IMR-90 (cell line): ENCODE data around the gene EYS. TPM values are rescaled to one million over a fixed set of nuclear protein-coding genes. Genes with fewer than 3 reads are reported as not detected.

Experiments used
- ATAC-seq: fragments of 200-7000 bp; cut with Tn5 transposase; 2 replicates; pipeline ENCODE4 v1.9.1; 2020; ENCODE audit warnings: low read depth, mild to moderate bottlenecking, moderate library complexity
- BruUV-seq: library from RNA; stranded (reverse); fragments of 400-500 nt; replicated peaks from 2 replicates; lab custom pipeline; 2021; lab: Mats Ljungman, UMichigan
- CTCF ChIA-PET: fragments of 300-600 bp; formaldehyde crosslinking; extraction: SDS; loops from one replicate; lab custom pipeline; 2021; ENCODE audit warnings: antibody characterized with exemption; lab: Yijun Ruan, JAX
- POLR2A ChIA-PET: fragments of 300-600 bp; sonication (Branson Sonifier 250); formaldehyde crosslinking; loops from one replicate; lab custom pipeline; 2022; ENCODE audit warnings: antibody characterized with exemption; ENCODE audit not compliant: unreplicated experiment; lab: Charles Lee
- DNase-seq: peaks from one replicate; pipeline ENCODE4 v3.0.0; 2013
- H2AFZ ChIP-seq: replicated peaks from 2 replicates; pipeline ENCODE3; 2013; ENCODE audit warnings: low read length, mild to moderate bottlenecking; ENCODE audit not compliant: poor library complexity
- H2AK5ac ChIP-seq: 2 replicates; pipeline ENCODE4 v1.6.1; 2013; ENCODE audit warnings: low read depth, low read length, inconsistent platforms
- H2AK9ac ChIP-seq: replicated peaks from 2 replicates; pipeline ENCODE3; 2013; ENCODE audit warnings: mild to moderate bottlenecking, low read depth, low read length, moderate library complexity; ENCODE audit not compliant: poor library complexity
- H2BK120ac ChIP-seq: 2 replicates; pipeline ENCODE4 v1.6.1; 2013; ENCODE audit warnings: low read depth, low read length, inconsistent platforms
- H2BK15ac ChIP-seq: 3 replicates; pipeline ENCODE4 v1.6.1; 2013; ENCODE audit warnings: low read depth, low read length, inconsistent platforms
- H2BK20ac ChIP-seq: 2 replicates; pipeline ENCODE4 v1.6.1; 2013; ENCODE audit warnings: low read depth, mild to moderate bottlenecking, inconsistent platforms, low read length, moderate library complexity
- H2BK5ac ChIP-seq: 2 replicates; pipeline ENCODE4 v1.6.1; 2013; ENCODE audit warnings: mild to moderate bottlenecking, low read depth, low read length, inconsistent platforms; ENCODE audit not compliant: poor library complexity, severe bottlenecking
- H3K14ac ChIP-seq: replicated peaks from 2 replicates; pipeline ENCODE4 v1.6.1; 2013; ENCODE audit warnings: low read depth, low read length, inconsistent platforms
- H3K18ac ChIP-seq: 2 replicates; pipeline ENCODE4 v1.6.1; 2013; ENCODE audit warnings: low read depth, low read length, control low read depth
- H3K23ac ChIP-seq: 2 replicates; pipeline ENCODE4 v1.6.1; 2013; ENCODE audit warnings: low read depth, low read length, inconsistent platforms
- H3K27ac ChIP-seq: 2 replicates; pipeline ENCODE4 v1.5.1; 2013; ENCODE audit warnings: mild to moderate bottlenecking, control low read depth, low read length; ENCODE audit not compliant: insufficient read depth
- H3K27me3 ChIP-seq: 2 replicates; pipeline ENCODE4 v1.6.1; 2013; ENCODE audit warnings: low read length; ENCODE audit not compliant: control insufficient read depth, insufficient read depth
- H3K36me3 ChIP-seq: 2 replicates; pipeline ENCODE4 v1.6.1; 2013; ENCODE audit warnings: low read length, mixed read lengths; ENCODE audit not compliant: control insufficient read depth, insufficient read depth
- H3K4ac ChIP-seq: 2 replicates; pipeline ENCODE4 v1.6.1; 2013; ENCODE audit warnings: low read depth, low read length, inconsistent platforms
- H3K4me1 ChIP-seq: 2 replicates; pipeline ENCODE4 v1.6.1; 2013; ENCODE audit warnings: low read length, mixed read lengths; ENCODE audit not compliant: control insufficient read depth, insufficient read depth
- H3K4me2 ChIP-seq: 2 replicates; pipeline ENCODE4 v1.6.1; 2013; ENCODE audit warnings: low read depth, mild to moderate bottlenecking, control low read depth, low read length, moderate library complexity
- H3K4me3 ChIP-seq: 2 replicates; pipeline ENCODE4 v1.5.1; 2013; ENCODE audit warnings: low read depth, mild to moderate bottlenecking, control low read depth, low read length, moderate library complexity; ENCODE audit not compliant: insufficient read depth
- H3K56ac ChIP-seq: 2 replicates; pipeline ENCODE4 v1.6.1; 2013; ENCODE audit warnings: low read length, inconsistent platforms; ENCODE audit not compliant: insufficient read depth; ENCODE audit errors: extremely low read depth
- H3K79me1 ChIP-seq, 2 experiments: 2 replicates each; pipeline ENCODE4 v1.6.1; 2013; ENCODE audit warnings: low read length in 2 of 2, inconsistent platforms in 1 of 2, low read depth in 1 of 2
- H3K9ac ChIP-seq: 2 replicates; pipeline ENCODE4 v1.6.1; 2013; ENCODE audit warnings: low read depth, low read length, control low read depth
- H3K9me1 ChIP-seq: 2 replicates; pipeline ENCODE4 v1.6.1; 2013; ENCODE audit warnings: low read length, inconsistent platforms; ENCODE audit not compliant: insufficient read depth
- H3K9me3 ChIP-seq: 2 replicates; pipeline ENCODE4 v1.6.1; 2013; ENCODE audit warnings: low read length; ENCODE audit not compliant: control insufficient read depth, insufficient read depth
- H4K20me1 ChIP-seq: 2 replicates; pipeline ENCODE4 v1.6.1; 2013; ENCODE audit warnings: low read length, inconsistent platforms; ENCODE audit not compliant: insufficient read depth
- H4K5ac ChIP-seq: 2 replicates; pipeline ENCODE4 v1.6.1; 2013; ENCODE audit warnings: mild to moderate bottlenecking, low read depth, low read length, control low read depth
- H4K8ac ChIP-seq, 2 experiments: 2 replicates each; pipeline ENCODE4 v1.6.1; 2013; ENCODE audit warnings: low read depth in 2 of 2, low read length in 2 of 2, control low read depth in 1 of 2, inconsistent platforms in 1 of 2
- H4K91ac ChIP-seq: 2 replicates; pipeline ENCODE4 v1.6.1; 2013; ENCODE audit warnings: low read depth, low read length, inconsistent platforms; ENCODE audit not compliant: insufficient read depth
- CEBPB ChIP-seq: IDR thresholded peaks from 2 replicates; pipeline ENCODE4 v1.6.1; 2012; ENCODE audit warnings: low read depth, low read length, improper control_type of control experiment
- FOS ChIP-seq: fragments of 150-350 bp; IDR thresholded peaks from 2 replicates; pipeline ENCODE4 v1.6.1; 2016; ENCODE audit warnings: low read depth, low read length
- MAFK ChIP-seq: IDR thresholded peaks from 2 replicates; pipeline ENCODE4 v1.6.1; 2012; ENCODE audit warnings: low read depth, low read length, improper control_type of control experiment
- NFE2L2 ChIP-seq: fragments of 150-350 bp; IDR thresholded peaks from 2 replicates; pipeline ENCODE4 v1.6.1; 2016; ENCODE audit warnings: low read depth, mild to moderate bottlenecking, low read length
- POLR2A ChIP-seq: IDR thresholded peaks from 2 replicates; pipeline ENCODE4 v1.6.1; 2012; ENCODE audit warnings: mild to moderate bottlenecking, low read depth, low read length
- RCOR1 ChIP-seq: IDR thresholded peaks from 2 replicates; pipeline ENCODE4 v1.6.1; 2012; ENCODE audit warnings: mild to moderate bottlenecking, low read length, improper control_type of control experiment; ENCODE audit not compliant: insufficient replicate concordance
- WGBS, 2 experiments: methylation state at CpG; one replicate each; pipeline versions ENCODE4 v1.1.5 to v1.1.7; 2013; ENCODE audit warnings: missing lambda C conversion rate in 2 of 2; ENCODE audit not compliant: insufficient read length in 1 of 2; ENCODE audit errors: extremely low coverage in 2 of 2; 5-methylcytosine and 5-hydroxymethylcytosine counted together
- dilution Hi-C: fragments of 300-500 bp; cut with HindIII; formaldehyde crosslinking; loops from one replicate; pipeline ENCODE4 v1.14.3; 2018; ENCODE audit warnings: low sequenced_read_pairs; ENCODE audit not compliant: unreplicated experiment
- in situ Hi-C: fragments of 300-500 bp; cut with MboI; formaldehyde crosslinking; loops from 3 replicates; pipeline ENCODE4 v1.14.3; 2019; ENCODE audit warnings: low sequenced_read_pairs, inconsistent platforms, mixed read lengths
- intact Hi-C: fragments of 100-400 bp; cut with micrococcal nuclease; formaldehyde crosslinking; loops from 2 replicates; pipeline ENCODE4 v1.10.0; 2022
- polyA plus RNA-seq, 3 experiments: library from polyadenylated mRNA; depleted of rRNA; stranded (reverse); fragments of >200 nt; gene quantifications; 2 replicates each; pipeline ENCODE4 v1.2.3, GENCODE V29; 2012; ENCODE audit warnings: low replicate concordance in 1 of 3
- total RNA-seq: library from RNA; depleted of rRNA; stranded (reverse); fragments of >200 nt; gene quantifications from 2 replicates; pipeline ENCODE4 v1.2.3, GENCODE V29; 2012
- TF ChIP-seq, protein P1 (sequence below): fragments of 150-350 bp; IDR thresholded peaks from 2 replicates; pipeline ENCODE4 v1.6.1; 2017; ENCODE audit warnings: mild to moderate bottlenecking, antibody characterized with exemption, low read length, low read depth

EYS gene
- total and polyA plus RNA-seq, 2 of the 4 experiments (the other 2 are of a cell fraction) = under 0.01 TPM; not detected in 1

- Histone ChIP-seq H3K18ac (no peak overlapping the region), H3K4me1 (peaks cover 5% of the 10 kb centered on the region; the same call in 1 of the 2 replicates), H4K91ac (no peak overlapping the region), H3K14ac (no peak overlapping the region), H3K56ac (no peak overlapping the region), H3K23ac (no peak overlapping the region), H3K9ac (no peak overlapping the region), H4K8ac (no peak overlapping the region), H3K4ac (no peak overlapping the region), H3K27me3 (no peaks in the 10 kb centered on the region), H4K20me1 (no peaks in the 10 kb centered on the region), H2AK5ac (no peak overlapping the region), H3K36me3 (no peaks in the 10 kb centered on the region), H2BK20ac (no peak overlapping the region), H2BK15ac (no peak overlapping the region), H2BK120ac (no peak overlapping the region), H3K9me1 (no peaks in the 10 kb centered on the region), H3K4me3 (no peak overlapping the region), H2AK9ac (no peak overlapping the region), H3K4me2 (no peak overlapping the region), H4K5ac (no peak overlapping the region), H2BK5ac (no peak overlapping the region), H2AFZ (no peak overlapping the region), H3K27ac (no peak overlapping the region), H3K79me1 (no peaks in the 10 kb centered on the region), H3K9me3 (no peaks in the 10 kb centered on the region)
- WGBS, 2 experiments = no CpG with 5 or more reads among the region's 3 CpGs
- TF ChIP-seq, protein P1, sequence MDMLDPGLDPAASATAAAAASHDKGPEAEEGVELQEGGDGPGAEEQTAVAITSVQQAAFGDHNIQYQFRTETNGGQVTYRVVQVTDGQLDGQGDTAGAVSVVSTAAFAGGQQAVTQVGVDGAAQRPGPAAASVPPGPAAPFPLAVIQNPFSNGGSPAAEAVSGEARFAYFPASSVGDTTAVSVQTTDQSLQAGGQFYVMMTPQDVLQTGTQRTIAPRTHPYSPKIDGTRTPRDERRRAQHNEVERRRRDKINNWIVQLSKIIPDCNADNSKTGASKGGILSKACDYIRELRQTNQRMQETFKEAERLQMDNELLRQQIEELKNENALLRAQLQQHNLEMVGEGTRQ = no peak
- TF ChIP-seq CEBPB (no peak), FOS (no peak), MAFK (no peak), RCOR1 (no peak), POLR2A (no peak), NFE2L2 (no peak)
- ChIA-PET POLR2A (no interaction called here), CTCF (interaction anchor here (0.5 kb wide), 1 partner anchor 28 kb away, joined by 3 read pairs; no protein-coding TSS in a partner anchor)
- DNase-seq (no peak), ATAC-seq (no peak)
- dilution Hi-C loops = no loop called here
- intact Hi-C loops = no loop called here
- BruUV-seq = no TSS peak
- in situ Hi-C loops = no loop called here
Measured at GRCh38 chr6:64507661-64508060, 1199.4 kb downstream of the EYS start.
